ENCODE measurements around the gene MX1.

GRCh38 chr21:41459884-41460534, 34.0 kb downstream of the MX1 start:
- TF ChIP-seq FOSL2 (IDR thresholded peaks at IDR 0.05): no peak
- no peak for TF ChIP-seq FOSL2 (CRISPR knock-in tag; IDR thresholded peaks at IDR 0.05)
- no peak for TF ChIP-seq ZFP36 (IDR thresholded peaks at IDR 0.05; ENCODE audit: borderline replicate concordance, partially characterized antibody)
- TF ChIP-seq, protein P1, sequence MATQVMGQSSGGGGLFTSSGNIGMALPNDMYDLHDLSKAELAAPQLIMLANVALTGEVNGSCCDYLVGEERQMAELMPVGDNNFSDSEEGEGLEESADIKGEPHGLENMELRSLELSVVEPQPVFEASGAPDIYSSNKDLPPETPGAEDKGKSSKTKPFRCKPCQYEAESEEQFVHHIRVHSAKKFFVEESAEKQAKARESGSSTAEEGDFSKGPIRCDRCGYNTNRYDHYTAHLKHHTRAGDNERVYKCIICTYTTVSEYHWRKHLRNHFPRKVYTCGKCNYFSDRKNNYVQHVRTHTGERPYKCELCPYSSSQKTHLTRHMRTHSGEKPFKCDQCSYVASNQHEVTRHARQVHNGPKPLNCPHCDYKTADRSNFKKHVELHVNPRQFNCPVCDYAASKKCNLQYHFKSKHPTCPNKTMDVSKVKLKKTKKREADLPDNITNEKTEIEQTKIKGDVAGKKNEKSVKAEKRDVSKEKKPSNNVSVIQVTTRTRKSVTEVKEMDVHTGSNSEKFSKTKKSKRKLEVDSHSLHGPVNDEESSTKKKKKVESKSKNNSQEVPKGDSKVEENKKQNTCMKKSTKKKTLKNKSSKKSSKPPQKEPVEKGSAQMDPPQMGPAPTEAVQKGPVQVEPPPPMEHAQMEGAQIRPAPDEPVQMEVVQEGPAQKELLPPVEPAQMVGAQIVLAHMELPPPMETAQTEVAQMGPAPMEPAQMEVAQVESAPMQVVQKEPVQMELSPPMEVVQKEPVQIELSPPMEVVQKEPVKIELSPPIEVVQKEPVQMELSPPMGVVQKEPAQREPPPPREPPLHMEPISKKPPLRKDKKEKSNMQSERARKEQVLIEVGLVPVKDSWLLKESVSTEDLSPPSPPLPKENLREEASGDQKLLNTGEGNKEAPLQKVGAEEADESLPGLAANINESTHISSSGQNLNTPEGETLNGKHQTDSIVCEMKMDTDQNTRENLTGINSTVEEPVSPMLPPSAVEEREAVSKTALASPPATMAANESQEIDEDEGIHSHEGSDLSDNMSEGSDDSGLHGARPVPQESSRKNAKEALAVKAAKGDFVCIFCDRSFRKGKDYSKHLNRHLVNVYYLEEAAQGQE (IDR thresholded peaks at IDR 0.05): no peak
- TF ChIP-seq ELK1 (IDR thresholded peaks at IDR 0.05; ENCODE audit: low read depth, low read length): no peak
- TF ChIP-seq RFX5 (IDR thresholded peaks at IDR 0.05): no peak
- TF ChIP-seq, protein P2, sequence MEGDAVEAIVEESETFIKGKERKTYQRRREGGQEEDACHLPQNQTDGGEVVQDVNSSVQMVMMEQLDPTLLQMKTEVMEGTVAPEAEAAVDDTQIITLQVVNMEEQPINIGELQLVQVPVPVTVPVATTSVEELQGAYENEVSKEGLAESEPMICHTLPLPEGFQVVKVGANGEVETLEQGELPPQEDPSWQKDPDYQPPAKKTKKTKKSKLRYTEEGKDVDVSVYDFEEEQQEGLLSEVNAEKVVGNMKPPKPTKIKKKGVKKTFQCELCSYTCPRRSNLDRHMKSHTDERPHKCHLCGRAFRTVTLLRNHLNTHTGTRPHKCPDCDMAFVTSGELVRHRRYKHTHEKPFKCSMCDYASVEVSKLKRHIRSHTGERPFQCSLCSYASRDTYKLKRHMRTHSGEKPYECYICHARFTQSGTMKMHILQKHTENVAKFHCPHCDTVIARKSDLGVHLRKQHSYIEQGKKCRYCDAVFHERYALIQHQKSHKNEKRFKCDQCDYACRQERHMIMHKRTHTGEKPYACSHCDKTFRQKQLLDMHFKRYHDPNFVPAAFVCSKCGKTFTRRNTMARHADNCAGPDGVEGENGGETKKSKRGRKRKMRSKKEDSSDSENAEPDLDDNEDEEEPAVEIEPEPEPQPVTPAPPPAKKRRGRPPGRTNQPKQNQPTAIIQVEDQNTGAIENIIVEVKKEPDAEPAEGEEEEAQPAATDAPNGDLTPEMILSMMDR (IDR thresholded peaks at IDR 0.05): no peak
